Loucy (cell line): ENCODE results near the gene PCID2.

Experiments used
- H2AFZ ChIP-seq: fragments of 200-600 bp; sonication (generic); 2 replicates; pipeline ENCODE4 v1.6.0; 2016; ENCODE audit warnings: antibody characterized with exemption, mild to moderate bottlenecking, low read length, moderate library complexity
- H3F3A ChIP-seq: fragments of 200-600 bp; 2 replicates; pipeline ENCODE4 v1.6.0; 2016; ENCODE audit warnings: antibody characterized with exemption, low read depth, mild to moderate bottlenecking
- H3K27me3 ChIP-seq: fragments of 200-600 bp; sonication (generic); 2 replicates; pipeline ENCODE4 v1.6.1; 2014; ENCODE audit warnings: low read length, mild to moderate bottlenecking; ENCODE audit not compliant: insufficient read depth, poor library complexity, severe bottlenecking
- H3K36me3 ChIP-seq: fragments of 200-600 bp; sonication (generic); 2 replicates; pipeline ENCODE4 v1.6.1; 2016; ENCODE audit warnings: low read length; ENCODE audit not compliant: insufficient read depth
- H3K4me1 ChIP-seq: fragments of 200-600 bp; sonication (generic); 2 replicates; pipeline ENCODE4 v1.5.1; 2014; ENCODE audit warnings: low read length, mild to moderate bottlenecking; ENCODE audit not compliant: insufficient read depth, poor library complexity, severe bottlenecking
- H3K4me2 ChIP-seq: fragments of 200-600 bp; sonication (generic); 2 replicates; pipeline ENCODE4 v1.6.0; 2014; ENCODE audit warnings: antibody characterized with exemption, low read length, low read depth, mild to moderate bottlenecking; ENCODE audit not compliant: poor library complexity, severe bottlenecking
- H3K4me3 ChIP-seq: fragments of 200-600 bp; sonication (generic); 2 replicates; pipeline ENCODE4 v1.5.1; 2014; ENCODE audit warnings: low read length, mild to moderate bottlenecking, mixed read lengths; ENCODE audit not compliant: poor library complexity, severe bottlenecking
- H3K79me2 ChIP-seq: fragments of 200-600 bp; sonication (generic); 2 replicates; pipeline ENCODE4 v1.6.1; 2014; ENCODE audit warnings: low read length; ENCODE audit not compliant: insufficient read depth
- H3K9ac ChIP-seq: fragments of 200-600 bp; sonication (generic); 2 replicates; pipeline ENCODE4 v1.6.0; 2014; ENCODE audit warnings: mild to moderate bottlenecking, low read depth, low read length, moderate library complexity; ENCODE audit not compliant: poor library complexity, severe bottlenecking
- H3K9me2 ChIP-seq: fragments of 200-600 bp; sonication (generic); replicated peaks from 2 replicates; pipeline ENCODE4 v1.6.1; 2016; ENCODE audit warnings: low read depth, low read length, mixed read lengths
- H3K9me3 ChIP-seq: fragments of 200-600 bp; sonication (generic); 2 replicates; pipeline ENCODE4 v1.6.1; 2014; ENCODE audit warnings: mild to moderate bottlenecking, antibody characterized with exemption, low read length, low read depth; ENCODE audit not compliant: insufficient read depth
- H4K20me1 ChIP-seq: fragments of 200-600 bp; sonication (generic); 2 replicates; pipeline ENCODE4 v1.6.0; 2014; ENCODE audit warnings: antibody characterized with exemption, low read length, mild to moderate bottlenecking; ENCODE audit not compliant: insufficient read depth, poor library complexity, severe bottlenecking
- EZH2phosphoT487 ChIP-seq: fragments of 200-600 bp; IDR thresholded peaks from 2 replicates; pipeline ENCODE4 v1.6.1; 2018; ENCODE audit warnings: antibody characterized with exemption, mild to moderate bottlenecking, moderate library complexity, borderline replicate concordance
- TF ChIP-seq, protein P1 (sequence below): fragments of 200-600 bp; sonication (generic); conservative IDR thresholded peaks from 2 replicates; pipeline ENCODE4 v1.5.1; 2014; ENCODE audit warnings: mild to moderate bottlenecking, antibody characterized with exemption, low read length

Gene PCID2

DNA sequence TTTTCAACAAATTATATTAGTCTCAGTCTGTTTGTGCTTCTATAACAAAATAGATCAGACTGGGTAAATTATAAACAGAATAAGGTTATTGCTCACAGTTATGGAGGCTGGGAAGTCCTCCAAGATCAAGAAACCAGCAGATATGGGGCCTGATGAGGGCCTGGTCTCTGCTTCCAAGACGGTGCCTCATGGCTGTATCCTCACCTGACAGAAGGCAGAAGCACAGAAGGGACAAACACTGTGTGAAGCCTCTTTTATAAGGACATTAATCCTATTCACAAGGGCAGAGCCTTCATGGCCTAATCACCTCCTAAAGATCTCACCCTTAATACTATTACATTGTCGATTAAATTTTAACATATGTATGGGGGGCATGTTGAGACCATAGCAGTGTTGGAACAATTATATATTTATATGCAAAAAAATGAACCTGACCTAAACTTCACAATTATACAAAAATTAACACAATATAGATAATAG is 73.1 kb downstream of the PCID2 start:
- TF ChIP-seq, protein P1, sequence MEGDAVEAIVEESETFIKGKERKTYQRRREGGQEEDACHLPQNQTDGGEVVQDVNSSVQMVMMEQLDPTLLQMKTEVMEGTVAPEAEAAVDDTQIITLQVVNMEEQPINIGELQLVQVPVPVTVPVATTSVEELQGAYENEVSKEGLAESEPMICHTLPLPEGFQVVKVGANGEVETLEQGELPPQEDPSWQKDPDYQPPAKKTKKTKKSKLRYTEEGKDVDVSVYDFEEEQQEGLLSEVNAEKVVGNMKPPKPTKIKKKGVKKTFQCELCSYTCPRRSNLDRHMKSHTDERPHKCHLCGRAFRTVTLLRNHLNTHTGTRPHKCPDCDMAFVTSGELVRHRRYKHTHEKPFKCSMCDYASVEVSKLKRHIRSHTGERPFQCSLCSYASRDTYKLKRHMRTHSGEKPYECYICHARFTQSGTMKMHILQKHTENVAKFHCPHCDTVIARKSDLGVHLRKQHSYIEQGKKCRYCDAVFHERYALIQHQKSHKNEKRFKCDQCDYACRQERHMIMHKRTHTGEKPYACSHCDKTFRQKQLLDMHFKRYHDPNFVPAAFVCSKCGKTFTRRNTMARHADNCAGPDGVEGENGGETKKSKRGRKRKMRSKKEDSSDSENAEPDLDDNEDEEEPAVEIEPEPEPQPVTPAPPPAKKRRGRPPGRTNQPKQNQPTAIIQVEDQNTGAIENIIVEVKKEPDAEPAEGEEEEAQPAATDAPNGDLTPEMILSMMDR = no peak
- TF ChIP-seq EZH2phosphoT487 = no peak
- Histone ChIP-seq H3F3A (no peaks in the 10 kb centered on the region), H3K36me3 (no peaks in the 10 kb centered on the region), H3K9ac (no peak overlapping the region), H3K4me2 (no peak overlapping the region), H3K79me2 (no peaks in the 10 kb centered on the region), H3K4me1 (no peaks in the 10 kb centered on the region), H3K9me3 (no peaks in the 10 kb centered on the region), H3K9me2 (no peaks in the 10 kb centered on the region), H3K27me3 (no peaks in the 10 kb centered on the region), H4K20me1 (no peaks in the 10 kb centered on the region), H3K4me3 (no peak overlapping the region), H2AFZ (no peak overlapping the region)

DNA sequence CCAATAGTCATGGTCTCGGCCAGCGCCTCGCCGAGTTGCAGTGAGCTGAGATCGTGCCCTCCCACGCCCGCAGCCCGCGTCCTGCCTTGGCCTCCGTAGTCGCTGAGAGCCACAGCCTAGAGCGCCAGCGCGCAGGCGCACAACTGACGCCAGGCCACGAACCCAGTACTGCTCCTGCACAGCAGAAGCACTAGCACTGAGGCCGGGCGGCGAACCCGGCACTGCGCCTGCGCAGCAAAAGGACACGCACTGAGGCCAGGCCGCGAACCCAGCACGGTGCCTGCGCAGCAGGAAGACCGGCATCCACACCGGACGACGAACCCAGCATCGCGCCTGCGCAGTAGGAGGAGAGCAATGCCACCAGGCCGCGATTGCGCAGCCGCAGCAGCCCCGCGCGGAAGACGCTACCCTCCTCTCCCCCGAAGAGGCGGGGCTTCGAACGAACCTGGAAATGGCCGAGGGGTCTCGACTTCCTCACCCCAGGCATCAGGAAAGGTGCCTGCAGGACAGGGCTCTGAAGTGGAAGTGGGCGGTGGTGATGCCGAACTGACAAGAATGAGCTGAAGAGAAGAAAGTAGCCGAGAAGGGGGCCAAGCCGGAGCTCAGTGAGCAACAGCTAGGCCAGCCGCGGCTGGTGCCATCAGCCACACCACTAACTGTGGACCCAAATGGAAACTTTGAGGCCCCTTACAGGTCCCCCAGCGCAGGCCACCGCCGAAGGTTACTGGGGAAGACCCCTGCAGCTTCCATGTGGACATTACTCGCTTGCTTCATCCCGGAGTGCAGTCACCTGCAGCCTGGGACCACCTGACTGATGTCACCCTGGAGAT is 78.3 kb downstream of the PCID2 start:
- Histone ChIP-seq H3F3A (no peaks in the 10 kb centered on the region), H3K9me2 (no peaks in the 10 kb centered on the region), H3K9ac (no peak overlapping the region), H2AFZ (no peak overlapping the region), H3K4me1 (no peaks in the 10 kb centered on the region), H3K79me2 (no peaks in the 10 kb centered on the region), H3K4me3 (no peak overlapping the region), H3K27me3 (no peaks in the 10 kb centered on the region), H3K36me3 (no peaks in the 10 kb centered on the region), H3K9me3 (no peaks in the 10 kb centered on the region), H3K4me2 (no peak overlapping the region), H4K20me1 (no peaks in the 10 kb centered on the region)
- no peak for TF ChIP-seq EZH2phosphoT487
- TF ChIP-seq, protein P1 = no peak

DNA sequence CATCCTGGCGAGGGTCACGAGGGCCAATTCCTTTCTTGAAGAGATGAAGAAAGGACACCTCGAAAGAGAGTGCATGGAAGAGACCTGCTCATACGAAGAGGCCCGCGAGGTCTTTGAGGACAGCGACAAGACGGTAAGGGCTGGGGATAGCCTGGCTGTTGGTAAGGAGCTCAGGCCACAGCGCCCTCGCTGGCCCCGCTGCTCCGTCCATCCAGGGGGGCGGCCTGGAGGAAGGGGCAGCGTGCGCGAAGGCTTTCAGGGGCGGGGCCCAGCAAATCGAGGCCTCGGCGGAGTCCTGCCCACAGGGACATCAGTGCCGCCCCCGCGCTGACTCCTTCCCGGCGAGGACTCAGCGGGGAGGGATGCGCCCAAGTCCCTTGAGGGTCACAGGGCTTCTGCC is 79.0 kb downstream of the PCID2 start:
- H3K4me3 ChIP-seq = no peak overlapping the region
- H3K9me3 ChIP-seq = no peaks in the 10 kb centered on the region
- no peak overlapping the region for H2AFZ ChIP-seq
- TF ChIP-seq, protein P1 = no peak
- no peak for TF ChIP-seq EZH2phosphoT487
- no peaks in the 10 kb centered on the region for H4K20me1 ChIP-seq
- no peak overlapping the region for H3K9ac ChIP-seq
- no peaks in the 10 kb centered on the region for H3K27me3 ChIP-seq
- no peak overlapping the region for H3K4me2 ChIP-seq
- H3K79me2 ChIP-seq = no peaks in the 10 kb centered on the region
- H3K9me2 ChIP-seq = no peaks in the 10 kb centered on the region
- no peaks in the 10 kb centered on the region for H3K4me1 ChIP-seq
- no peaks in the 10 kb centered on the region for H3K36me3 ChIP-seq
- H3F3A ChIP-seq = no peaks in the 10 kb centered on the region
